NCI-H2081 (cell line): ENCODE results near the gene MYG1.
"Not testable (repeated sequence)": the region's sequence is repeated elsewhere in the genome, so short reads cannot be mapped to it uniquely, and the experiment has no call there.

ENCODE experiments used
- DNase-seq, 2 experiments: peaks; one replicate each; lab custom pipeline; 2025; lab: John Stamatoyannopoulos, UW

Gene MYG1

DNA sequence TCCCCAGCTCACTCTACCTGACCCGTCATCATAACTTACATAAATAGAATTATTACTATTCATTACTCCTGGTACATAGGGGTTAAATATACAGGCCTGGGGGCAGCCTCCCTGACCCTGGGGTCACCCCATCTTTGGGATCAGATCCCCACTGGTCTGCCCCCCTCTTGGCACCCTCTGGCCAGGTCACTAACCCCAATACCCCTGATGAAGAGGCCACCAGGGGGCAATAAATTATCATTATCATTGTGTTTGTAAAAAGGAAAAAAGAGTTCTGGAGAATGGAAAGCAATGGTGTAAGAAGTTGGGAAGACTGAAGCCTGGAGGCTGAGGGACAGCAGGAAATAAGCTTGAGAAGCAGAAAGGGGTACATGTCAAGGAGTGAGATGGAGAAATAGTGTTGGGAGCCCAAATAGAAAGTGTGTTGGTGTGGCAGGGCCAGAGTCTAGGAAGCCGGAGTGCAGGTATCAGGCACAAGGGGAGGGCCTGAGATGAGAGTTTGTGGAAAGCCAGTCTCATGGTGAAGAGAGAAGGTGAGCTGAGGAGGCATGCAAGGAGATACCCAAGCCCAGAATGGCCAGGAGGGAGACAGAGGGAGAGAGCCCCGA is 28.0 kb downstream of the MYG1 start:
- DNase-seq = no peak

GRCh38 chr12:53328043-53328435 is 28.5 kb downstream of the MYG1 start:
- no peak for DNase-seq

- DNase-seq = no peak
Observed at GRCh38 chr12:53330671-53331070, 31.2 kb downstream of the MYG1 start.

GRCh38 chr12:53332339-53332738 is 32.8 kb downstream of the MYG1 start:
- DNase-seq = not testable (repeated sequence)

DNA sequence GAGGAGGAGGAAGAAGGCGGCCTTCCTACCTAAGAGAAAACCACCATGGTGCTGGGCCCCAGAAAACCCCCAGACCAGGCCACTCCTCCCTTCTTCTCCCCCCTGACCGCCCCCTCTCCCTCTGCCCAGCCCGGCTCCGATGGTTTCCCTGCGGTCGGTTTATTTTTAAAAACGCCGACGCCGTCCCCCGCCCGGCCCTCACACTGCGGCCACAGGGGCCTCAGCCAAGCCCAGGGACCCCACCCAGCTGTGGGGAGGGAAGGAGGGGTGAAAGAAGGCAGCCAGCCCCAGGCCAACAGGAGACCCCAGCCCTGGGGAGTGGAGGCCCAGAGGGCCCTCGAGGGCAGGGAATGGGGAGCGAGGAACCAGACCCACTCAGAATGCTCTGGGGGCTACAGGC is 33.2 kb downstream of the MYG1 start:
- no peak for DNase-seq

DNA sequence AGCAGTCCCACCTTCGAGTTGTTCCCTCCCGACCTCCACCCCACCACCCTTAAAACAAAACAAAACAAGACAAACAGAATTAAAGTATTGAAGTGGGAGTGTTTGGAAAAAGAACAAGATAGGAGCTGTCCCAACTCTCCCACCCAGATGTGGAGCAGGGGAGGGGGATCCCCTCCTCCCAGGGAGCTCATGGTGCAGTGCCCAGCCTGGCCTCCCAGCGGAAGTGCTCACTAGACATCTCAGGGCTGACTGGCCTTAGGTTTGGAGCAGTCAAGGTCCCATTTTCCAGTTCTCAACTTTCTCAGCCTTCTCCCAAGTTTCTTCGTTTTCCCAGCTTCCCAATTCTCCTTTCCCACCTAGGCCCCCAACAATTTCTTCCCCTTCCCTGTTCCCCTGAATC is 33.8 kb downstream of the MYG1 start:
- DNase-seq = no peak

- no peak for DNase-seq
Observed at GRCh38 chr12:53333845-53334244, 34.4 kb downstream of the MYG1 start.

DNA sequence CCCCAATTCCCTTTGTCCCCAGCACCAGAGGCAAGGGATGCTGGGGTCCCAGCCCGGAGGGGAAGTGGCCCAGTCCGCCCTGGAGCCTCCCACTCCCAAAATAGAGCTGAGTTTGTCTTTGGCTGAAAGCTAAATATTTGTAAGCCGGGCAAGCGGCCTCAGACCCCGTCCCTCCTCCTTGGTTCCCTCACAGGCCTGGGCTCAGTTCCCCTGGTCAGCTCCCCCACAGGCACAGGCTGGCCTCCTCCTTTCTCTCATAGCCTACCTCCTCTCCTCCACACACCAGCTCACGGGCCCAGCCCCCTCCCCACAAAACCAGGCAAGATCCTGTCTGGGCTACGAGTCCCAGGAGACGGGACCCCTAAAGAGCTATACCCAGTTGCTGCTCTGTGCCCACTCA is 35.3 kb downstream of the MYG1 start:
- no peak for DNase-seq

DNA sequence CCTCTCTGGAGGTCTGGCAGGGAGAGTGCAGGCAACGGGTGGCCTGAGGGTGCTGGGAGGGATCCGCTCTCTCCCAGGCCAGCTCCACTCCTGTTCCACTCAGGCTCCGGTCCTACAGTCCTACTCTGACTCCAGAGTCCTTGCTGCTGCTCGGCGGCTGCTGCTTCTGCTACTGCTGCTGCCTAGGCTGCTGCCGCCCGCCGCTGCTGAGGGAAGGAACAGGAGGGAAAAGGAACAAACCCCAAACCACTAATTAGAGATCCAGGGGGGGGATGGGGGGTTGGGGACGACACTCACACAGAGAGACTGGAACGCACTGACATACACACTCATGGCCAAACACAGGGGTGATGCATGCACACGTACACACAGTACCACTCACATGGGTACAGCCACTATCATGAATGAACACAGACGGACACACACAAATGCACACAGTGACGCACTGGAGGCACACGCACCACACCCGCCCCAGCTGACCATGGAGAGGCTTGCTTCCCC is 36.7 kb downstream of the MYG1 start, which contains the start of gene SP7:
TSS of gene SP7 (minus strand) at position 174 of the 501 bp plus-strand sequence. CDS start 708 bp downstream, outside the sequence.
- DNase-seq = no peak

DNA sequence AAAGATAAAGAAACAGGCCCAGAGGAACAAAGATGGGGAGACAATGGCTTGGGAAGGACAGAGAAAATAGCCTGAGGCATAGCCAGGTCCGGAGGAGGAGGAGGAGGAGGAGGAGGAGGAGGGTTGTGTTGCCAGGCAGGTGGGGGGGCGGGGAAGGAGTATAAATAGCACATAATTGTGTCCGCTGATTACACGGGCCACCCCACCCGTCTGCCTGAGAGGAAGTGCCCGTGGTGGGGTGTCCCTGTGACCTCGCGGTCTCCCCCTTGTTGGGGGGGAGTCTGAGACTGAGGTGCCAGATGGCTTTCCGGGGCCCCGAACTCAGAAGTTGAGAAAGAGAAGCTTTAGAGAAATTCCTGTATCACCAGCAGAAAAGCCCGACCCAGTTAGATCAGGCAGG is 38.5 kb downstream of the MYG1 start:
- DNase-seq = no peak

GRCh38 chr12:53338916-53339315 is 39.4 kb downstream of the MYG1 start:
- no peak for DNase-seq

- no peak for DNase-seq
Observed at GRCh38 chr12:53340398-53340797, 40.9 kb downstream of the MYG1 start.

GRCh38 chr12:53343449-53343848 is 44.0 kb downstream of the MYG1 start:
- DNase-seq = no peak

- DNase-seq = no peak
Observed at GRCh38 chr12:53343969-53344368, 44.5 kb downstream of the MYG1 start.

GRCh38 chr12:53344487-53344823 is 45.0 kb downstream of the MYG1 start:
- no peak for DNase-seq

DNA sequence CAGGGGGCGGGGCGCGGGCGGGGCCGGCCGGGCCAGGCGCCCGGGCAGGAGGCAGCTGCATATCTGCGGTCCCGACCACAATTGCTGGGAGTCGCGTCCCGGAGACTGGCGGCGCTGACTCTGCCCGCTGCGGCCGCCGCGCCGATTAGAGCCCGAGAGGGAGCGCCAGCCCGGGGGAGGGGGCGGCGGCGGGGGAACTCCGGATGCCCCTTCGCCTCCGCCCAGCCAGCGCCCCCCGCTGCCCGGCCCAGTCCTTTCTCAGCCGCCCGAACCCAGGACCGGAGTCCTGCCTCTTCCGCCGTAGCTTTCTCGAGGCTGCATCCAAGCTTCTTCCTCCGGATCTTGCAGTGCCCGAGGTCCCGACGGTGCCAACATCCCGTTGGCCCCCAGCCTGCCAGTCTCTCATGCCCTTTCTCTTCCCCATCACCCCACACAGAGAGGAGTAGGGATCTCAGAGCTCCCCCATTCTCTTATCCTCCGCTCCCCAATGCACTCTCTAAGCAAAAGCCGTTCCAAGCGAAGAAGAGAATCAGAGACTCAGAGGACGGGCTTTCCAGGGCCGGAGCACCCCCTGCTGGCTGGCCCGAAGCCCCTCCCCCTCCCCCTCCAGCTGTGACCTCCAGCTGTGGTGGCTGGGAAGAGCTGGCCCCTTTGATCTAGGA is 45.5 kb downstream of the MYG1 start:
- DNase-seq = peak in 1 of 2 experiments; percentile 27

DNA sequence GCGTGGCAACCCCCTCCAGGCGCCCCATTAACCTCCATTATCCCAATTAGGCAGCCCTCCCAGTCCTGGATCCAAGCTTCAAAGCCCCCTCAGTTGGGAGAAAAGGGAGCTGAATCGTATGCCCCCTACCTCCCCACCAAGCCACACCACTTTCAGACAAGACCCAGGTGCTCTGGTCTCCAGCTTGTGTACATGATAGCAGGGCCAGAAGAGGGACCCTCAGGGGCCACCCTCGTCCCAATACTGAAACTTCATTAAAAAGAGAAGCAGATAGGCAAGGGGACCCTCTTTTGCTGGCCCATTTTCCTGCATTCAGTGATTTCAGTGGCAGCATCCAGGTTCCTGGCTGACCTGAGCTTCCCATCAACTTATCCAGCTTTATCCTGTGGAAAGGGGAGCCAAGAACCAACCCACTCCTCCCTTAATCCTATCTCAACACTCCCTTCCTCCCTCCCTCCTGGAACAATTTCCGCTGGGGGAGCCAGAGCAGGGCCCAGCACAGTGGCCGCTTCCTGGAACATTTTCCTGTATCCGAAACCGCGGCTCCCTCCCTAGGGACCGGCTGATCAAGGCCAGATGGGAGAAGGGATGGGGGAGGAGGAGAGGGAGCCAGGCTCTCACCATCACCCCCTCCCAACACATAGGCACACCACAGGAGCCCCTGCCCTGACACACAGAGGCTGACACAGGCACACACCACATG is 46.1 kb downstream of the MYG1 start:
- no peak for DNase-seq

- no peak for DNase-seq
Observed at GRCh38 chr12:53346491-53346890, 47.0 kb downstream of the MYG1 start.

DNA sequence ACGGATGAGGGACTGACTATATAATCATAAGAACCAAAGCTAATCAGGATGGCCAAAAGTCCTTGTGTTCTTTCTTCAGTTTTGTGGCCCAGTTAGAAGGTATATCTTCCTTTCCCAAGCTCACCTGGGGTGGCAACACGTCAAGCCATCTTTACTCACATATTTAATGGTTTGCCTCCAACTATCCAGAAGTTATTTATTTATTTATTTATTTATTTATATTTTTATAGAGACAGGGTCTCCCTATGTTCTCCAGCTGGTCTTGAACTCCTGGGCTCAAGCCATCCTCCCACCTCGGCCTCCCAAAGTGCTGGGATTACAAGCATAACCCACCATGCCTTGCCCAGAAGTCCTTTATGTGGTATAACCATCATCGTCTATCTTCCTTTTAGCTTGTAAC is 48.4 kb downstream of the MYG1 start:
- no peak for DNase-seq

GRCh38 chr12:53352331-53353256 is 53.1 kb downstream of the MYG1 start:
- DNase-seq = peak; percentile 84

DNA sequence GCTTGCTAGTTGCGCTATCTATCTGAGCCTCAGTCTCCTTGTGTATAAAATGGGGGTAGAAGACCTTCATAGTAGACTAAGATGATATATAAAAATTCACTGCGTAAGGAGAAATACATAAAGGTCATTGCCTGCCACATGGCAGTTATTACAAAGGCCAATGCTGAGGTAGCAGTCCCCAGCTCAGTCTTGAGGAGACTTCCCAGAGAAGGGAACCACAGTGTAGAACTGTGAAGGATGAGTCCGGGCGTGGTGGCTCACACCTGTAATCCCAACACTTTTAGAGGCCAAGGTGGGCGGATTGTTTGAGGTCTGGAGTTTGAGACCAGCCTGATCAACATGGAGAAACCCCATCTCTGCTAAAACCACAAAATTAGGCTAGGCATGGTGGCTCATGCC is 53.8 kb downstream of the MYG1 start:
- DNase-seq = no peak

DNA sequence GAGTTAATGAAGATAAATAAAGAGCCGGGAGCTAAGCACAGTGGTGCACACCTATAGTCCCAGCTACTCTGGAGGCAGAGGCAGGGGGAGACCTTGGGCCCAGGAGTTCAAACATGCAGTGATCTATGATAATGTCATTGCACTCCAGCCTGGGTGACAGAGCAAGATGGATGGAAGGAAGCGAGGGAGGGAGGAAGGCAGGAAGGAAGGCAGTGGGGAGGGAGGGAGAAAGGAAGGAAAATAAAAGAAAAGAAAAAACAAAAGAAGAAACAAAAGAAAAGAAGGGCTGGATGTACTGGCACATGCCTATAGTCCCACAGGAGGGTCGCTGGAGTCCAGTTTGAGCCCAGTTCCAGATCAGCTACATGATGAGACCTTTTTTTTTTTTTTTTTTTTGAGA is 55.6 kb downstream of the MYG1 start:
- no peak for DNase-seq
